GM23338 (cell line): ENCODE data around the gene SLAMF8. TPM values are rescaled to one million over a fixed set of nuclear protein-coding genes. Genes with fewer than 3 reads are reported as not detected.
A peak's percentile ranks its signal among the peaks of the same experiment; 100 is the strongest.

Source experiments
- ATAC-seq: fragments of 200-7000 bp; cut with Tn5 transposase; 3 replicates; pipeline ENCODE4 v1.9.1; 2020
- DNase-seq: peaks from one replicate; pipeline ENCODE4 v3.0.0-alpha.2; 2015; ENCODE audit warnings: low spot score
- H2AFZ ChIP-seq: fragments of 200-600 bp; sonication (generic); 2 replicates; pipeline ENCODE4 v1.8.0; 2016; ENCODE audit warnings: antibody characterized with exemption, mild to moderate bottlenecking, moderate library complexity
- H3F3A ChIP-seq: fragments of 200-600 bp; sonication (generic); replicated peaks from 2 replicates; pipeline ENCODE4 v1.8.0; 2017; ENCODE audit warnings: antibody characterized with exemption, mixed run types, low read depth
- H3K27ac ChIP-seq: fragments of 200-600 bp; sonication (generic); 2 replicates; pipeline ENCODE4 v1.6.1; 2016; ENCODE audit warnings: low read depth
- H3K27me3 ChIP-seq: fragments of 200-600 bp; sonication (generic); 2 replicates; pipeline ENCODE4 v1.8.0; 2016; ENCODE audit warnings: mild to moderate bottlenecking, mixed run types, moderate library complexity; ENCODE audit not compliant: insufficient read depth
- H3K36me3 ChIP-seq: fragments of 200-600 bp; sonication (generic); 2 replicates; pipeline ENCODE4 v1.8.0; 2016; ENCODE audit warnings: mild to moderate bottlenecking; ENCODE audit not compliant: insufficient read depth
- H3K4me1 ChIP-seq: fragments of 200-600 bp; sonication (generic); 2 replicates; pipeline ENCODE4 v1.8.0; 2016; ENCODE audit warnings: mild to moderate bottlenecking, moderate library complexity; ENCODE audit not compliant: insufficient read depth
- H3K4me2 ChIP-seq: fragments of 200-600 bp; sonication (generic); 2 replicates; pipeline ENCODE4 v1.7.1; 2017; ENCODE audit warnings: mixed run types
- H3K4me3 ChIP-seq: fragments of 200-600 bp; sonication (generic); 2 replicates; pipeline ENCODE4 v1.6.1; 2016; ENCODE audit warnings: mixed run types
- H3K79me2 ChIP-seq: fragments of 200-600 bp; sonication (generic); replicated peaks from 2 replicates; pipeline ENCODE4 v1.8.0; 2017; ENCODE audit warnings: mild to moderate bottlenecking; ENCODE audit not compliant: insufficient read depth
- H3K9me2 ChIP-seq: fragments of 200-600 bp; sonication (generic); 2 replicates; pipeline ENCODE4 v1.8.0; 2017; ENCODE audit not compliant: insufficient read depth
- H4K20me1 ChIP-seq: fragments of 200-600 bp; sonication (generic); replicated peaks from 2 replicates; pipeline ENCODE4 v1.8.0; 2017; ENCODE audit warnings: mild to moderate bottlenecking; ENCODE audit not compliant: insufficient read depth
- H3K27ac Mint-ChIP-seq: 2 replicates; pipeline ENCODE4 v1.8.0; 2020; ENCODE audit warnings: inconsistent platforms, mild to moderate bottlenecking, moderate library complexity, mixed read lengths
- H3K27me3 Mint-ChIP-seq: 3 replicates; pipeline ENCODE4 v1.8.0; 2022; ENCODE audit warnings: low read depth, mild to moderate bottlenecking, moderate library complexity, mixed read lengths, inconsistent platforms; ENCODE audit not compliant: insufficient read depth, poor library complexity
- H3K36me3 Mint-ChIP-seq: 3 replicates; pipeline ENCODE4 v1.8.0; 2021; ENCODE audit warnings: low read depth, mild to moderate bottlenecking, inconsistent platforms, moderate library complexity, mixed read lengths
- H3K4me1 Mint-ChIP-seq: 3 replicates; pipeline ENCODE4 v1.8.0; 2020; ENCODE audit warnings: mild to moderate bottlenecking, inconsistent platforms, mixed read lengths
- H3K4me3 Mint-ChIP-seq: 3 replicates; pipeline ENCODE4 v1.8.0; 2021; ENCODE audit warnings: moderate library complexity, mild to moderate bottlenecking, inconsistent platforms, mixed read lengths
- H3K9me3 Mint-ChIP-seq: 3 replicates; pipeline ENCODE4 v1.8.0; 2020; ENCODE audit warnings: moderate library complexity, mild to moderate bottlenecking, inconsistent platforms, mixed read lengths
- CTCF ChIP-seq, 2 experiments: fragments of 200-600 bp in 1 of 2; sonication (generic) in 1 of 2; conservative IDR thresholded peaks; 2 replicates each; pipeline versions ENCODE4 v1.5.1 to v1.6.1; 2016 to 2017; ENCODE audit warnings: antibody characterized with exemption in 2 of 2, low read depth in 2 of 2, mild to moderate bottlenecking in 2 of 2, moderate library complexity in 1 of 2
- ETS1 ChIP-seq: IDR thresholded peaks from 2 replicates; pipeline ENCODE4 v1.6.1; 2016; ENCODE audit warnings: antibody characterized with exemption
- EZH2 ChIP-seq: fragments of 200-600 bp; sonication (generic); IDR thresholded peaks from one replicate; pipeline ENCODE4 v1.8.0; 2017; ENCODE audit warnings: antibody characterized with exemption, mild to moderate bottlenecking, low read depth; ENCODE audit not compliant: unreplicated experiment
- EZH2phosphoT487 ChIP-seq: fragments of 200-600 bp; sonication (generic); IDR thresholded peaks from one replicate; pipeline ENCODE4 v1.8.1; 2018; ENCODE audit warnings: antibody characterized with exemption; ENCODE audit not compliant: unreplicated experiment
- ZNF331 ChIP-seq: fragments of 250-450 bp; sonication (Bioruptor Pico); IDR thresholded peaks from 2 replicates; pipeline ENCODE4 v1.5.0; 2020; ENCODE audit warnings: low read depth, mild to moderate bottlenecking, moderate library complexity
- polyA plus RNA-seq: library from polyadenylated mRNA; unstranded; fragments of >200 nt; fragmentation: Nextera tagmentation; extraction: Ambion mirVana; gene quantifications from 2 replicates; pipeline ENCODE4 v1.2.1, GENCODE V29; 2016
- total RNA-seq: library from RNA; depleted of rRNA; stranded (reverse); fragments of >200 nt; shearing (Covaris generic); gene quantifications from 2 replicates; pipeline ENCODE4 v1.2.3, GENCODE V29; 2014

Gene SLAMF8
- total and polyA plus RNA-seq, 2 experiments from 2014 or later: not detected

DNA sequence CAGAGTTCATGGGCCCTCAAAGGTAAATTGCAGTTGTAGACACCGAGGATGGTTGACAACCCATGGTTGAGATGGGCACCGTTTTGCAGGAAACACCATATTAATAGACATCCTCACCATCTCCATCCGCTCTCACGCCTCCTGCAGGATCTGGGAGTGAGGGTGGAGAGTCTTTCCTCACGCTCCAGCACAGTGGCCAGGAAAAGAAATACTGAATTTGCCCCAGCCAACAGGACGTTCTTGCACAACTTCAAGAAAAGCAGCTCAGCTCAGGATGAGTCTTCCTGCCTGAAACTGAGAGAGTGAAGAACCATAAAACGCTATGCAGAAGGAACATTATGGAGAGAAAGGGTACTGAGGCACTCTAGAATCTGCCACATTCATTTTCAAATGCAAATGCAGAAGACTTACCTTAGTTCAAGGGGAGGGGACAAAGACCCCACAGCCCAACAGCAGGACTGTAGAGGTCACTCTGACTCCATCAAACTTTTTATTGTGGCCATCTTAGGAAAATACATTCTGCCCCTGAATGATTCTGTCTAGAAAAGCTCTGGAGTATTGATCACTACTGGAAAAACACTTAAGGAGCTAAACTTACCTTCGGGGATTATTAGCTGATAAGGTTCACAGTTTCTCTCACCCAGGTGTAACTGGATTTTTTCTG, 9.3 kb downstream of the SLAMF8 start:
- Histone ChIP-seq H3K79me2 (no peaks in the 10 kb centered on the region), H2AFZ (no peak overlapping the region), H3K36me3 (no peaks in the 10 kb centered on the region), H4K20me1 (no peaks in the 10 kb centered on the region), H3K27me3 (no peaks in the 10 kb centered on the region), H3K4me3 (no peak overlapping the region), H3K27ac (no peak overlapping the region), H3K9me2 (no peaks in the 10 kb centered on the region), H3K4me2 (no peak overlapping the region), H3F3A (no peaks in the 10 kb centered on the region), H3K4me1 (no peaks in the 10 kb centered on the region; the same call in 1 of the 2 replicates)
- TF ChIP-seq ZNF331 (no peak), CTCF (conservative IDR thresholded peaks at IDR 0.05; ENCODE audit: low read depth in 2 of 2) (peak; percentile 25 to 46; a peak in 3 of 4 replicates)
- Mint-ChIP-seq H3K27ac (no peak overlapping the region), H3K36me3 (no peaks in the 10 kb centered on the region), H3K9me3 (no peaks in the 10 kb centered on the region), H3K4me3 (no peak overlapping the region), H3K27me3 (peaks cover 3% of the 10 kb centered on the region), H3K4me1 (peaks cover 8% of the 10 kb centered on the region)
- ATAC-seq (no peak), DNase-seq (peak; percentile 16)

- no peak overlapping the region for H3K4me3 ChIP-seq
- no peak for TF ChIP-seq EZH2
- no peak for TF ChIP-seq ETS1
- TF ChIP-seq EZH2phosphoT487: no peak
- H3K27me3 ChIP-seq: no peaks in the 10 kb centered on the region
- no peak overlapping the region for H3K27ac Mint-ChIP-seq
- H3K4me3 Mint-ChIP-seq: no peak overlapping the region; the same call in 2 of the 3 replicates
- DNase-seq: no peak
- ATAC-seq: no peak
- H3K36me3 ChIP-seq: no peaks in the 10 kb centered on the region
- no peaks in the 10 kb centered on the region for H3F3A ChIP-seq
- no peak overlapping the region for H2AFZ ChIP-seq
- peaks cover 5% of the 10 kb centered on the region for H3K27me3 Mint-ChIP-seq
- H4K20me1 ChIP-seq: no peaks in the 10 kb centered on the region
- H3K36me3 Mint-ChIP-seq: no peaks in the 10 kb centered on the region
- H3K9me3 Mint-ChIP-seq: no peaks in the 10 kb centered on the region
- peaks cover 6% of the 10 kb centered on the region; the same call in 2 of the 3 replicates for H3K4me1 Mint-ChIP-seq
- no peaks in the 10 kb centered on the region for H3K79me2 ChIP-seq
- H3K4me1 ChIP-seq: no peaks in the 10 kb centered on the region; the same call in 1 of the 2 replicates
- no peak overlapping the region for H3K27ac ChIP-seq
- H3K4me2 ChIP-seq: no peak overlapping the region
- no peaks in the 10 kb centered on the region; the same call in 1 of the 2 replicates for H3K9me2 ChIP-seq
Measured at GRCh38 chr1:159838715-159839114, 12.0 kb downstream of the SLAMF8 start.
